Tibial artery (tissue), 4 donors: ENCODE results near the gene IMPG1.

Experiments used
- DNase-seq, 2 donors: peaks; one replicate each; pipeline ENCODE4 v3.0.0-alpha.2; 2019
- H3K27ac ChIP-seq, 2 donors: fragments of 200-600 bp; sonication (generic) in 1 of 2; 1 replicate in 1 of 2; 2 replicates in 1 of 2; pipeline ENCODE4 v1.5.1; 2018 to 2019; ENCODE audit warnings: mild to moderate bottlenecking in 1 of 2
- H3K27me3 ChIP-seq, 2 donors: fragments of 200-600 bp; sonication (generic) in 1 of 2; one replicate each; pipeline versions ENCODE4 v1.5.1 to v1.6.0; 2016 to 2019
- H3K36me3 ChIP-seq, 3 donors: fragments of 200-600 bp; sonication (generic) in 2 of 3; one replicate each; pipeline ENCODE4 v1.5.1; 2016 to 2019; ENCODE audit warnings: mild to moderate bottlenecking in 2 of 3
- H3K4me1 ChIP-seq, 4 donors: fragments of 200-600 bp; sonication (generic) in 2 of 4; 1 replicate in 3 of 4; 2 replicates in 1 of 4; pipeline ENCODE4 v1.5.1; 2016 to 2019
- H3K4me3 ChIP-seq, 2 donors: fragments of 200-600 bp; sonication (generic) in 1 of 2; 1 replicate in 1 of 2; 2 replicates in 1 of 2; pipeline ENCODE4 v1.5.1; 2018 to 2019; ENCODE audit warnings: mild to moderate bottlenecking in 2 of 2
- H3K9me3 ChIP-seq, 3 donors: fragments of 200-600 bp; sonication (generic) in 1 of 3; one replicate each; pipeline ENCODE4 v1.5.1; 2016 to 2019
- intact Hi-C: fragments of 100-400 bp; cut with DNase I; formaldehyde crosslinking; loops from one replicate; pipeline ENCODE4 v1.15.0; 2023; ENCODE audit warnings: low total_unique reads
- TF ChIP-seq, protein P1 (sequence below), 2 experiments: fragments of 200-600 bp in 1 of 2; fragments of 450-650 bp in 1 of 2; IDR thresholded peaks; one replicate each; pipeline ENCODE4 v1.5.1; 2017 to 2019; ENCODE audit warnings: antibody characterized with exemption in 2 of 2, mild to moderate bottlenecking in 1 of 2, moderate library complexity in 1 of 2

Gene IMPG1

GRCh38 chr6:76043690-76044089 lies 28.8 kb downstream of the IMPG1 start:
- TF ChIP-seq, protein P1, sequence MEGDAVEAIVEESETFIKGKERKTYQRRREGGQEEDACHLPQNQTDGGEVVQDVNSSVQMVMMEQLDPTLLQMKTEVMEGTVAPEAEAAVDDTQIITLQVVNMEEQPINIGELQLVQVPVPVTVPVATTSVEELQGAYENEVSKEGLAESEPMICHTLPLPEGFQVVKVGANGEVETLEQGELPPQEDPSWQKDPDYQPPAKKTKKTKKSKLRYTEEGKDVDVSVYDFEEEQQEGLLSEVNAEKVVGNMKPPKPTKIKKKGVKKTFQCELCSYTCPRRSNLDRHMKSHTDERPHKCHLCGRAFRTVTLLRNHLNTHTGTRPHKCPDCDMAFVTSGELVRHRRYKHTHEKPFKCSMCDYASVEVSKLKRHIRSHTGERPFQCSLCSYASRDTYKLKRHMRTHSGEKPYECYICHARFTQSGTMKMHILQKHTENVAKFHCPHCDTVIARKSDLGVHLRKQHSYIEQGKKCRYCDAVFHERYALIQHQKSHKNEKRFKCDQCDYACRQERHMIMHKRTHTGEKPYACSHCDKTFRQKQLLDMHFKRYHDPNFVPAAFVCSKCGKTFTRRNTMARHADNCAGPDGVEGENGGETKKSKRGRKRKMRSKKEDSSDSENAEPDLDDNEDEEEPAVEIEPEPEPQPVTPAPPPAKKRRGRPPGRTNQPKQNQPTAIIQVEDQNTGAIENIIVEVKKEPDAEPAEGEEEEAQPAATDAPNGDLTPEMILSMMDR (IDR thresholded peaks at IDR 0.05): no peak
- H3K4me1 ChIP-seq: no peaks in the 10 kb centered on the region
- H3K36me3 ChIP-seq: no peaks in the 10 kb centered on the region
- intact Hi-C loops: no loop called here
- no peak overlapping the region for H3K27ac ChIP-seq
- no peak for DNase-seq
- H3K9me3 ChIP-seq: no peaks in the 10 kb centered on the region
- no peak overlapping the region for H3K4me3 ChIP-seq
- H3K27me3 ChIP-seq: no peaks in the 10 kb centered on the region

DNA sequence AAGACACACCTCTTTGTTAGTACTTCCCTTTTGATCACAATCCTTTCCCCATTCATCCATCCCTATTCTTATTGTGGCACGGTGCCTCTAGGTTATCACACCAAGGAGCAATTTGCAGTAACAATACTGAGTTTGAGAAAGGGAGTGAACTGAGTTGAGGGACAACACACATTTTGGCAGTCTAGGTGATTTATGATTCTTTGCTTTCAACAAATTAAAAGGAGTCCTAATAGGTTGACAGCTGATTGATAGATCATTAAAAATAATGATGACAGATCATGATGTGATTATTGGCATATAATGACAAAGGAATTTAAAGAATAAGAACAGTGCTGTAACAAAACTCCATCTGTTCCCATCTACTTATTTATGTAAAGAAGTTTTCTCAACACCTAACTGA lies 36.7 kb downstream of the IMPG1 start:
- Histone ChIP-seq H3K27me3 (no peaks in the 10 kb centered on the region), H3K9me3 (peaks cover 0 to 2% (median 0%) of the 10 kb centered on the region in 3 donors), H3K36me3 (no peaks in the 10 kb centered on the region), H3K4me3 (no peak overlapping the region), H3K27ac (no peak overlapping the region), H3K4me1 (no peaks in the 10 kb centered on the region)
- DNase-seq: no peak
- TF ChIP-seq, protein P1 (IDR thresholded peaks at IDR 0.05): no peak
- intact Hi-C loops: no loop called here

DNA sequence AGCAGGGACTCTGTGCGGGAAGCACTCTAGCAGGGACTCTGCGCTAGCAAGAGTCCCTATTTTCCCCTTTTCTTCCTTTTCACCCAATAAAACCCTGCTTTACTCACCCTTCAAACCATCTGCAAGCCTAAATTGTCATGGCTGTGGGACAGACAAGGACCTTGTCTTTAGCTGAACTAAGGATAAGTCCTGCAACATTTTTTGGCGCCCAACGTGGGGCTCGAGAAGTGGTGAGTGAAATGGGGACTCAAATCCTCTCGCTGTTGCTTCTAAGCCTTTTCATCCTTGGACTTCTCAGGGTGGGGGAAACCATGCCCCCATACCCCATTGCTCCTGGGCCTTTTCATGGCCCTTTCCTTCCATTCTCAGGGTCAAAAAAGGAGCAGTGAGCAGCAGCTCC lies 46.4 kb downstream of the IMPG1 start:
- Histone ChIP-seq H3K27ac (no peak overlapping the region), H3K36me3 (no peaks in the 10 kb centered on the region), H3K9me3 (peaks cover 8 to 37% (median 25%) of the 10 kb centered on the region in 3 donors), H3K4me3 (no peak overlapping the region), H3K4me1 (no peaks in the 10 kb centered on the region), H3K27me3 (no peaks in the 10 kb centered on the region)
- no peak for DNase-seq
- TF ChIP-seq, protein P1 (IDR thresholded peaks at IDR 0.05): no peak
- intact Hi-C loops: no loop called here

- intact Hi-C loops: no loop called here
- Histone ChIP-seq H3K27ac (no peak overlapping the region), H3K9me3 (no peaks in the 10 kb centered on the region), H3K36me3 (no peaks in the 10 kb centered on the region), H3K27me3 (no peaks in the 10 kb centered on the region), H3K4me1 (no peaks in the 10 kb centered on the region), H3K4me3 (no peak overlapping the region)
- TF ChIP-seq, protein P1 (IDR thresholded peaks at IDR 0.05): no peak
- DNase-seq: no peak
Measured at GRCh38 chr6:76014626-76015530, 57.6 kb downstream of the IMPG1 start.

GRCh38 chr6:76004202-76004601 lies 68.3 kb downstream of the IMPG1 start:
- no peaks in the 10 kb centered on the region for H3K4me1 ChIP-seq
- intact Hi-C loops: no loop called here
- H3K27me3 ChIP-seq: no peaks in the 10 kb centered on the region
- no peak overlapping the region for H3K27ac ChIP-seq
- TF ChIP-seq, protein P1 (IDR thresholded peaks at IDR 0.05): no peak
- H3K4me3 ChIP-seq: no peak overlapping the region
- H3K9me3 ChIP-seq: no peaks in the 10 kb centered on the region
- H3K36me3 ChIP-seq: no peaks in the 10 kb centered on the region
- DNase-seq: no peak
